ENCODE measurements around the gene FRMPD4.

Gene FRMPD4

DNA sequence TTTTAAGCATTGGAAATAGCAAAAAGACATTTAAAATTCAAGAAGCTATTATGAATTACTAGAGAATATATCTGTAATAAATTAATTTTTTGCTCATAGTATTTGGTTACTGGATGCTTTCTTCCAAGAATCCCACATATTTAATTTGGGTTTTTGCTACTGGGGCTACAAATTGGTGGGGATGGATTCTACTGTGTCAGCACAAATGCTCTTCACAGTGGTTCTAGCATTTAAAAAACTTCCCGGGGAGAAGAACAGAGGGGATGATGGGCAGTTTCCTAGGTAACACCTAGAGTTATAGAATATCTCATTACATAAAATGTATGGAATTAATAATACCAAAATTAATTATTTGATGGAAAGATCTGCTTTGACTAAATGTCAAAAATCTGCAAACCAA lies 584.0 kb downstream of the FRMPD4 start:
- DNase-seq: no peak

DNA sequence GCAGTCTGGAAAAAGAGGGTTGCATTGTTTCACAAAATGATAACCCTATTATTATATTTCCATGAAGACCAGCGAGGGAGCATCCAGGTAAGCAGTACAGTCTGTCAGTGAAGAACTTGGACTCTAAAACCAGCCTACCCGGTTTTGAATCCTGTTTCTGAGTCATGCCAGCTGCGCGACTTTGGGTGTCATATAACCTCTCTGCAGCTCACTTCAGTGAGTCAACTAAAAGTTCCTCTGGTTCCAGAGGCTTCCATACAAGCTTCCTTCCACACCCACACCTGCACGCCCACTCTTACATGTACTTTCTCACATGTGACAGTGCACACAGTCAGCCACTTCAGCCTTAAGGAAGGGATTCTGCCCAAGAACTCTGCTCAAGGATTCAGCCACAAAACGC lies 603.1 kb downstream of the FRMPD4 start:
- DNase-seq: no peak

DNA sequence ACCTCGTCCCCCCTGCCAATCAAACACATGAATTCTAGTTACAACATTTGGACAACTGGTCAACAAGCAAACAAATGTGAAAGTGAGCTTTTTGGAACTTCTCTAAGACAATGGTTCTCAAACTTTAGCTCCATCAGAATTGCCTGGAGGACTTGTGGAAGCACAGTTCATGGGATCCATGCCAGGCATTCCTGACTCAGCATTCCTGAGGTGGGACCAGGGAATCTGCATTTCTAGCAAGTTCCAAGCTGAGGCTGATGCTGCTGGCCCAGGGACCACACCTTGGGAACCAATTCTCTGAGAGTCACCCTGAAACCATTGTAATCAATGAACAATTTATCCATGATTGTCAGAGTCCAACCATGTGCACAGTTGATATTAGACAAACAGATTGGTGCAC lies 609.2 kb downstream of the FRMPD4 start:
- DNase-seq: no peak

DNA sequence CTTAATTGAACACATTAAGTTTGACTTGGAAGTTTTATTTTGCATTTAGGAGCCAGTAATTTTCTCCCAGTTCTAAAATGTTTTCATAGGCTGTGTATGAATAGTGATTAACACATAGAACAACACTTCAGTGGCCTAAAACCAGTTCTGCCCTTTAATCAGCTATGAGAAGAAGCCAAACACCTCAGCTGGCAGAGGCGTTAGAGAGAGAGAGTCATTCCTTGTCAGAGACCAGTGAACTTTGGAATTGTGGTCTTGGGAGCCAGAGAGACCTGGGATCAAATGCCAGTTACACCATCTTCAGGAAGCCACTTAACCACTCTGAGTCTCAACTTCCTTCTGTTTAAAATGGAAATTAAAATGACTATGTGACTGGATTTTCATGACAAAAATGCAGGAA lies 613.6 kb downstream of the FRMPD4 start:
- no peak for DNase-seq

DNA sequence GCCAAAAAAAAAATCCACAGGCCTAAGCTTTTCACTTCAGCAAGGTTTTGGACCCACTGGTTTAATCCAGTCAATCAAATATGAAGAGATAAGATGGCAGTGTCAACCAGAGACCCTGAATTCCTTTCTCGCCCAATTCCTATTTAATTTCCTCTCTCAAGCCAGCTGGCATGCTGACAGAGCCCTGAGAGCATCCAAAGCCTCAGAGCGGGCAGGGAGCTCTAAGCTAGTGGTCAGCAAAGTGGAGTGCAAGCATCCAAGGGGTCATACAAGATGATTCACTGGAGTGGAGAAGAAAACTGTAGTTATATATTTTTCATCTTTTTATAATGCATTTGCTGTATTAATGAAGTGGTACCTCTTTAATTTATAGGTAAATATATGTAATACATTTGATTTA lies 615.1 kb downstream of the FRMPD4 start:
- no peak for DNase-seq

DNA sequence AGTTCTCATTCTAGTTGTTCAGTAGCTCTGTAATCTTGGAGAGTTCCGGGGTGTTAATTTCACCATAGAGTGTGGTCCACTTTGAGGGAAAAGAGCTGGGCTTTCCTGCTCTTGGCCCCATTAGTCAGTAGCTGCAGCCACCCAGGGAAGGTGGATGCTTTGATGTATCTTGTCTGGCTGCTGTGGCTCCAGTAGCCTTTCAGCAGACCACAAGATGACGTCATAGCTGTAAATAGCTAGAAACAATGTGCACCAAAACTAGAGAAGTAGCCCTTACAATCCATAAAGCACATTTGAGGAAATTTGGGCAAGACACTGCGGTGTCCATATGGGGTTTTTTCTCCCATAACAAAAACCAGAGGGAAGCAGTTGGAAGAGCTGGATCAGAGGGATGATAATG lies 620.0 kb downstream of the FRMPD4 start:
- no peak for DNase-seq

DNA sequence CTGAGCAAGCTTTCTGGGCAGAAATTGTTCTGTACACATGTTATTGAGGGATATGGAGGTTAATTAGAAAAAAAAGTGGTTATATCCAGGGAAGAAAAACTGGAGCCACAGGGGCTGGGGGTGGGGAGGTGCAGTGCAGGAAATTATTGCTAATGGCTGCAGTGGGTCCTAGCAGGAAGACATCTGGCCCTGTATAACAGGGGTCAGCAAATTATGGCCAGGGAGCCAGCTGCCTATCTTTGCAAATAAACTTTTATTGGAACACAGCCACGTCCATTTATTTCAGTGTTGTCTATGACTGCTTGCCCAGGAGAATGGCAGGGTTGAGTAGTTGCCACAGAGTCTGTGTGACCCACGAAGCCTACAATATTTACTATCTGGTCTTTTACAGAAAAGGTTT lies 629.6 kb downstream of the FRMPD4 start:
- no peak for DNase-seq

DNA sequence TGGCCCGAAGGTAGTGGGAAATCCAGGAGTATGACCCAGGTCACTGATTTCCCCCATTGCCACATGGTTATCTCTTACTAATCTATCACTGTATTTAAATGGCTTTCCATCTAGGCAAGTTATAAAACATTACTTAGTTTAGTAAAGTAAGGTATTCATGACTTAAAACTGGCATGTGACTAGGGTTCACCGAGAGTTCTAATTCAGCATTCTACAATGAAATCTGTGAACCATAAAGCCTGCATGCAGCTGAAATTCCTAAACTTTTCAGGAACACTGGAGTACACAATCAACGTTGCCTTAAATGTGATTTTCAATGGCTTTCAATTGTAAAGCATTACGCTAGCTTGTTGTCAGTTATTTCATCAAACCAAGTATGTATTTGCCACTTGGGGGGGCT lies 630.2 kb downstream of the FRMPD4 start:
- DNase-seq: no peak

DNA sequence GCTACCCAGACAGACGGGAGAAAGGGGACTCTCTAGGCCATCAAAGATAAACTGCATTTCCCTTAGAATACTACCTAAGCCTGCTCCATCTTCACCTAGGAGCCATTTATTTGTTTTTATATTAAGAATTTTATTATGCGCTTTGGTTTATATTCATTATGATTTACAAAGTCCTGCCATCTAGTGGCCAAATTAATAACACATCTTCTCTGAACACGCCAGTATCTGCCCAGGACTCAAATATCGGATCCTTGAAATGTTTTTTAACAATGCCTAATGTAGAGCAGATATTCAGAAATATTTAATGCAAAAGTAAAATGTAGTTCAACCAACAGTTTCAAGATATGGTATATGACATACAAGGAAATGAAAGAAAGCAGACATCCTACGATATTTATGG lies 632.2 kb downstream of the FRMPD4 start:
- DNase-seq: no peak

DNA sequence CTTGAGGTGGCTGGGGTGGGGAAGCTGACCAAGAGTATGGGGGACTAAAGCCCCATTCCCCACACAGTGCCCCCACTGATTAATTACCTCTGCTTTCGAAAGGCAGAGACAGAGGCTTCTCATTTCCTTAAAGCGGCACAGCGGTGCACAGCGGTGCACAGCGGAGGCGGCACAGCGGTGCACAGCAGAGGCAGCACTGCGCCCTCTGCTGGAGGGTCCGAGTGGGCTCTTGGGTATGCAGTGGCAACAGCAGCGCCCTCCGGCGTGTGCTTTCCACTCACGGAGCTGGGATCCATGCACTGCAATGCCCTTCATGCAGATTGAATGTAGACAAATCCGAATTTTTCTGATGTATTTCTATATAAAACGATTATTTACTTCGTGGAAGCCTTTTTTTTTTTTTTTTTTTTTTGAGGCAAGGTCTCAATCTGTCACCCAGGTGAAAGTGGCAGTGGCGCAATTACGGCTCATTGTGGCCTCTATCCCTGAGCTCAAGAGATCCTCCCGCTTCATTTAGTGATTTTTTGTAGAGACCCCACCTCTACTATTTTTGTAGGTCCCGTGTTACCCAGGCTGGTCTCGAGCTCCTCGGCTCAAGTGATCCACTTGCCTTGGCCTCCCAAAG lies 633.3 kb downstream of the FRMPD4 start:
- DNase-seq: peak in 10 of 58 donors; percentile 0 to 22 (median 0)
